H1 (cell line): ENCODE measurements around the gene STPG1. TPM values are rescaled to one million over a fixed set of nuclear protein-coding genes. Genes with fewer than 3 reads are reported as not detected.

Source experiments
- CTCF ChIA-PET: fragments of 300-600 bp; sonication (Branson Sonifier 250); formaldehyde crosslinking; loops from one replicate; lab custom pipeline; 2021; ENCODE audit not compliant: partially characterized antibody; lab: Charles Lee
- POLR2A ChIA-PET: fragments of 300-600 bp; sonication (Branson Sonifier 250); formaldehyde crosslinking; loops from one replicate; lab custom pipeline; 2021; ENCODE audit warnings: inconsistent platforms; ENCODE audit not compliant: partially characterized antibody; lab: Charles Lee
- DNase-seq, 2 experiments: peaks; one replicate each; pipeline versions ENCODE4 v3.0.0 to v3.0.0-alpha.2; 2010 to 2022; ENCODE audit warnings: low spot score in 2 of 2, low read depth in 1 of 2, mixed read lengths in 1 of 2
- FAIRE-seq: peaks from 2 replicates; lab custom pipeline; 2011; peaks lifted over from hg19 to GRCh38; lab: Jason Lieb, UNC
- H2AFZ ChIP-seq: 2 replicates; pipeline ENCODE4 v1.8.1; 2012; ENCODE audit warnings: low read length, inconsistent platforms
- H2AK5ac ChIP-seq: 2 replicates; pipeline ENCODE4 v1.6.1; 2013; ENCODE audit warnings: low read depth, low read length
- H2BK120ac ChIP-seq: replicated peaks from 2 replicates; pipeline ENCODE3; 2013; ENCODE audit warnings: low read depth, low read length, inconsistent platforms
- H2BK12ac ChIP-seq: 2 replicates; pipeline ENCODE4 v1.6.1; 2013; ENCODE audit warnings: low read depth, low read length
- H2BK15ac ChIP-seq: 2 replicates; pipeline ENCODE4 v1.6.1; 2013; ENCODE audit warnings: low read length
- H2BK20ac ChIP-seq: 2 replicates; pipeline ENCODE4 v1.6.1; 2013; ENCODE audit warnings: low read length
- H2BK5ac ChIP-seq: 2 replicates; pipeline ENCODE4 v1.6.1; 2013; ENCODE audit warnings: low read depth, low read length
- H3K14ac ChIP-seq: 2 replicates; pipeline ENCODE4 v1.6.1; 2013; ENCODE audit warnings: inconsistent platforms; ENCODE audit not compliant: insufficient read length
- H3K18ac ChIP-seq: 2 replicates; pipeline ENCODE4 v1.6.1; 2013; ENCODE audit warnings: low read length; ENCODE audit errors: extremely low read depth
- H3K23ac ChIP-seq: 2 replicates; pipeline ENCODE4 v1.6.1; 2013; ENCODE audit warnings: inconsistent platforms; ENCODE audit not compliant: insufficient read length
- H3K23me2 ChIP-seq: 2 replicates; pipeline ENCODE4 v1.6.1; 2013; ENCODE audit warnings: low read depth, low read length
- H3K27ac ChIP-seq: 2 replicates; pipeline ENCODE4 v1.6.1; 2011; ENCODE audit warnings: low read depth, low read length, inconsistent platforms
- H3K27me3 ChIP-seq, 4 experiments: replicated peaks in 1 of 4; 1 replicate in 1 of 4; 2 replicates in 3 of 4; pipeline versions ENCODE4 v1.6.1 to v1.8.1; 2011 to 2013; ENCODE audit warnings: low read length in 3 of 4, mild to moderate bottlenecking in 3 of 4, inconsistent platforms in 2 of 4, mixed read lengths in 2 of 4, moderate library complexity in 1 of 4; ENCODE audit not compliant: control insufficient read depth in 3 of 4, insufficient read depth in 3 of 4; ENCODE audit errors: extremely low read depth in 1 of 4
- H3K36me3 ChIP-seq, 4 experiments: 2 replicates each; pipeline versions ENCODE4 v1.6.1 to v1.8.1; 2011 to 2013; ENCODE audit warnings: mild to moderate bottlenecking in 4 of 4, low read length in 3 of 4, moderate library complexity in 2 of 4, control low read depth in 1 of 4, inconsistent platforms in 1 of 4; ENCODE audit not compliant: insufficient read depth in 4 of 4, control insufficient read depth in 2 of 4
- H3K4ac ChIP-seq: replicated peaks from 2 replicates; pipeline ENCODE3; 2013; ENCODE audit warnings: low read length, low read depth, mixed read lengths, inconsistent platforms; ENCODE audit not compliant: insufficient read length
- H3K4me1 ChIP-seq, 4 experiments: replicated peaks in 1 of 4; 1 replicate in 1 of 4; 2 replicates in 3 of 4; pipeline versions ENCODE4 v1.6.1 to v1.8.1; 2011 to 2013; ENCODE audit warnings: low read length in 3 of 4, inconsistent platforms in 2 of 4, mixed read lengths in 1 of 4; ENCODE audit not compliant: insufficient read depth in 4 of 4, control insufficient read depth in 3 of 4
- H3K4me2 ChIP-seq, 2 experiments: 2 replicates each; pipeline versions ENCODE4 v1.6.1 to v1.8.1; 2011 to 2013; ENCODE audit warnings: low read depth in 2 of 2, low read length in 2 of 2, control low read depth in 1 of 2, inconsistent platforms in 1 of 2, mild to moderate bottlenecking in 1 of 2; ENCODE audit not compliant: insufficient read depth in 1 of 2
- H3K4me3 ChIP-seq, 4 experiments: fragments of 200-600, 300-600 bp in 1 of 4; sonication (generic), shearing (Covaris generic), sonication (Bioruptor Twin) in 1 of 4; 2 replicates each; pipeline versions ENCODE4 v1.5.1 to v1.8.1; 2011 to 2016; ENCODE audit warnings: low read length in 4 of 4, low read depth in 3 of 4, control low read depth in 2 of 4, inconsistent platforms in 2 of 4, mild to moderate bottlenecking in 2 of 4, mixed read lengths in 1 of 4, moderate library complexity in 1 of 4; ENCODE audit not compliant: insufficient read depth in 2 of 4; ENCODE audit errors: extremely low read depth in 1 of 4
- H3K56ac ChIP-seq: replicated peaks from 2 replicates; pipeline ENCODE3; 2013; ENCODE audit warnings: low read depth, mild to moderate bottlenecking, mixed read lengths, low read length, inconsistent platforms; ENCODE audit not compliant: insufficient read length
- H3K79me1 ChIP-seq: 2 replicates; pipeline ENCODE4 v1.6.1; 2013; ENCODE audit warnings: low read depth, low read length, control low read depth
- H3K79me2 ChIP-seq, 2 experiments: 2 replicates each; pipeline versions ENCODE4 v1.6.1 to v1.8.1; 2012 to 2013; ENCODE audit warnings: low read length in 2 of 2, mild to moderate bottlenecking in 2 of 2, inconsistent platforms in 1 of 2; ENCODE audit not compliant: insufficient read depth in 2 of 2, control insufficient read depth in 1 of 2
- H3K9ac ChIP-seq, 4 experiments: replicated peaks in 1 of 4; 1 replicate in 1 of 4; 2 replicates in 3 of 4; pipeline versions ENCODE4 v1.6.1 to v1.8.1; 2011 to 2013; ENCODE audit warnings: low read depth in 3 of 4, low read length in 3 of 4, control low read depth in 2 of 4, mild to moderate bottlenecking in 2 of 4, moderate library complexity in 2 of 4, inconsistent platforms in 1 of 4; ENCODE audit errors: extremely low read depth in 1 of 4
- H3K9me3 ChIP-seq, 2 experiments: 2 replicates each; pipeline versions ENCODE4 v1.6.1 to v1.8.1; 2012 to 2013; ENCODE audit warnings: mild to moderate bottlenecking in 2 of 2, moderate library complexity in 2 of 2, control low read depth in 1 of 2, inconsistent platforms in 1 of 2, low read depth in 1 of 2, low read length in 1 of 2, mixed read lengths in 1 of 2; ENCODE audit not compliant: insufficient read depth in 2 of 2
- H4K20me1 ChIP-seq, 2 experiments: replicated peaks in 1 of 2; 2 replicates each; pipeline versions ENCODE3 to v1.8.1; 2011 to 2013; ENCODE audit warnings: inconsistent platforms in 2 of 2, low read length in 2 of 2, mild to moderate bottlenecking in 1 of 2; ENCODE audit not compliant: insufficient read depth in 2 of 2, control insufficient read depth in 1 of 2
- H4K5ac ChIP-seq: 2 replicates; pipeline ENCODE4 v1.6.1; 2013; ENCODE audit warnings: low read length, low read depth, mixed read lengths, inconsistent platforms; ENCODE audit not compliant: insufficient read length
- H4K8ac ChIP-seq: 2 replicates; pipeline ENCODE4 v1.8.0; 2013; ENCODE audit warnings: mild to moderate bottlenecking, moderate library complexity, low read length, inconsistent platforms; ENCODE audit not compliant: insufficient read depth; ENCODE audit errors: extremely low read depth
- H4K91ac ChIP-seq: replicated peaks from 2 replicates; pipeline ENCODE3; 2013; ENCODE audit warnings: low read length, mixed read lengths, inconsistent platforms; ENCODE audit not compliant: insufficient read length
- JUN ChIP-seq: IDR thresholded peaks from 2 replicates; pipeline ENCODE4 v1.6.1; 2011; ENCODE audit warnings: low read depth, mild to moderate bottlenecking, improper control_type of control experiment, low read length
- KDM5A ChIP-seq: fragments of 200-600 bp; IDR thresholded peaks from 2 replicates; pipeline ENCODE4 v1.7.1; 2012; ENCODE audit warnings: mild to moderate bottlenecking, low read length, inconsistent platforms, mixed read lengths
- SIRT6 ChIP-seq: IDR thresholded peaks from one replicate; pipeline ENCODE4 v1.7.1; 2012; ENCODE audit warnings: low read length, inconsistent platforms
- TAF1 ChIP-seq: IDR thresholded peaks from 2 replicates; pipeline ENCODE4 v1.6.1; 2011; ENCODE audit warnings: mild to moderate bottlenecking, low read depth, low read length
- TCF12 ChIP-seq: IDR thresholded peaks from 2 replicates; pipeline ENCODE4 v1.6.1; 2011; ENCODE audit warnings: low read depth, mild to moderate bottlenecking, low read length
- WGBS, 2 experiments: shearing (Covaris generic) in 1 of 2; methylation state at CpG; one replicate each; pipeline versions ENCODE4 v1.1.6 to v1.1.7; 2013 to 2015; ENCODE audit warnings: low lambda C conversion rate in 2 of 2, mixed read lengths in 2 of 2, inconsistent platforms in 1 of 2, low coverage in 1 of 2, missing lambda C conversion rate in 1 of 2; ENCODE audit not compliant: insufficient replicate concordance in 2 of 2, insufficient coverage in 1 of 2, insufficient read length in 1 of 2; ENCODE audit errors: extremely low coverage in 1 of 2, missing lambda C conversion rate in 1 of 2; 5-methylcytosine and 5-hydroxymethylcytosine counted together
- polyA plus RNA-seq, 7 experiments: library from polyadenylated mRNA; depleted of rRNA in 3 of 7; stranded (reverse) in 5 of 7; unstranded in 2 of 7; fragments of >200 nt in 5 of 7; fragments of 200-250 nt in 2 of 7; gene quantifications; 1 replicate in 5 of 7; 2 replicates in 1 of 7; 4 replicates in 1 of 7; pipeline versions ENCODE4 v1.2.1 to v1.2.3, GENCODE V29; 2011 to 2013; ENCODE audit warnings: missing spikeins in 2 of 7, mixed read lengths in 2 of 7
- total RNA-seq: library from RNA; stranded (reverse); fragmentation: NEBNext Ultra II Directional; extraction: Animal tissue kit (Norgen Biotek cat#: 25700); gene quantifications from 2 replicates; pipeline ENCODE4 v1.2.1, GENCODE V29; 2021

The STPG1 gene
- total and polyA plus RNA-seq, 2 of the 8 experiments (the other 6 are each of a cell fraction or from before 2014, with no cell fraction given): 10.3 to 11.2 TPM

DNA sequence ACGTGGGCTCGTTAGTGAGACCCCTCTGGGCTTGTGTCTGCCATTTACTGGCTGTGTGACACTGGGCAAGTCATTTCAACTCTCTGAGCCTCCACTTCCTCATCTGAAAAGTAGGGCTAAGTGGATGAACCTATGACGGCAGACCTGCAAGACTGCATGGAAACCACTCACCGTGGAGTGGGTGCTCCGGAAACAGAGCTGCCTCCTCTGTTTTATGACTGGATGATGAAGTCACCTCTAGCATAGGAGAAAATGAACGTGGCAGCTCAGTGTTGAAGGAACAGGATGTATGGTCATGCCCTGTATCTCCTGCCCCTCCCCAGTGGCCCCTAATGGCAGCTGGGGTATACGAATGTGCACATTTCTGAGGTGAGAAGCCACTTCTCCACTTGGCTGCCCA is 40.5 kb downstream of the STPG1 start:
- no peak overlapping the region for H2BK120ac ChIP-seq
- no peak overlapping the region for H3K23ac ChIP-seq
- peaks cover 0 to 13% (median 6%) of the 10 kb centered on the region in 4 experiments; a peak in 3 of 7 replicates for H3K4me1 ChIP-seq
- H3K56ac ChIP-seq: no peak overlapping the region
- no peak overlapping the region for H3K27ac ChIP-seq
- no peak overlapping the region for H3K4me2 ChIP-seq
- no peak for FAIRE-seq
- DNase-seq: no peak
- no peak overlapping the region for H2BK20ac ChIP-seq
- no peaks in the 10 kb centered on the region for H4K20me1 ChIP-seq
- H2BK15ac ChIP-seq: no peak overlapping the region
- POLR2A ChIA-PET: interaction anchor here (1.0 to 1.1 kb wide), 2 partner anchors 90 to 222 kb away, joined by 3 read pairs; no protein-coding TSS in a partner anchor
- H3K79me2 ChIP-seq: no peaks in the 10 kb centered on the region
- H2BK5ac ChIP-seq: no peak overlapping the region
- no peak overlapping the region for H3K4ac ChIP-seq
- H2BK12ac ChIP-seq: no peak overlapping the region
- H4K5ac ChIP-seq: no peak overlapping the region
- no peaks in the 10 kb centered on the region for H3K36me3 ChIP-seq
- H3K9ac ChIP-seq: no peak overlapping the region
- no peak overlapping the region for H4K91ac ChIP-seq
- H3K4me3 ChIP-seq: no peak overlapping the region
- WGBS, 2 experiments: 84% methylated on average over 7 of the region's 7 CpGs; no CpG with 5 or more reads in 1 of the 2 experiments
- CTCF ChIA-PET: interaction anchor here (1.3 to 5.5 kb wide), 8 partner anchors 9 to 174 kb away, joined by 3 to 51 read pairs (median 10); no protein-coding TSS in a partner anchor
- H3K27me3 ChIP-seq: no peaks in the 10 kb centered on the region
- H3K14ac ChIP-seq: no peak overlapping the region
- no peak overlapping the region for H2AFZ ChIP-seq
- no peak overlapping the region for H4K8ac ChIP-seq
- no peak overlapping the region for H3K18ac ChIP-seq
- H3K23me2 ChIP-seq: no peaks in the 10 kb centered on the region
- H2AK5ac ChIP-seq: no peak overlapping the region
- no peaks in the 10 kb centered on the region for H3K9me3 ChIP-seq
- H3K79me1 ChIP-seq: no peaks in the 10 kb centered on the region
- TF ChIP-seq KDM5A: no peak
- TF ChIP-seq JUN: no peak
- no peak for TF ChIP-seq TAF1
- TF ChIP-seq TCF12: no peak
- no peak for TF ChIP-seq SIRT6
